ENCODE data around the gene KLC1. TPM values are rescaled to one million over a fixed set of nuclear protein-coding genes. Genes with fewer than 3 reads are reported as not detected.

Gene KLC1
- total RNA-seq, 1 donor from 2014 or later = 266 TPM

DNA sequence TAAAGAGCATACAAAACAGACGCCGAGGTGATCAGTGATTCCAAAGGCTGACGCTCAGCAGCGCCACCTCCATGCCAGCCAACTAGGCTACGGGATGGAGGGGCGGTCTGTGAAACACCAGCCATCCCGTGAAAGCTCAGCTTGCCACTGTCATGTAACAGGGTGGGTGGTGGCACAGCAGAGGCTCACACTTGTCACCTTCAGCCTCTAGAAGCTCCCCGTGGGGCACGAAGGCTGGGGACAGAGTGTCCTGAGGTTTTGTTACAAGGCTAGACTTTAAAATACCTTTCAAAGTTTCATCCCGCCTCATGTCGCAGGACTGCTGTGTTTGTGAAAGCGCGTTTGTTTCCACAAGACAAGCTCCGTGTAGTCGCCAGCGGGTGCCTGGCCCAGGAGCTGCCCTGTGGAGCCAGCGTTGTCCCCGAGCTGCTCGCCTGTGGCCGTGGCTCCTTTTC lies 65.6 kb downstream of the KLC1 start:
- Histone ChIP-seq H3K27me3 (ENCODE audit: control insufficient read depth, insufficient read depth, low read length) (no peaks in the 10 kb centered on the region), H3K36me3 (ENCODE audit: control insufficient read depth, insufficient read depth, low read length) (peaks cover 4% of the 10 kb centered on the region), H3K4me3 (ENCODE audit: low read depth, low read length) (no peak overlapping the region)
- TF ChIP-seq CTCF (IDR thresholded peaks at IDR 0.05; ENCODE audit: insufficient read depth, low read length, poor library complexity, severe bottlenecking) = no peak
- no peak for DNase-seq (ENCODE audit: low read depth)

- Histone ChIP-seq H3K27me3 (ENCODE audit: control insufficient read depth, insufficient read depth, low read length) (no peaks in the 10 kb centered on the region), H3K4me3 (ENCODE audit: low read depth, low read length) (no peak overlapping the region), H3K36me3 (ENCODE audit: control insufficient read depth, insufficient read depth, low read length) (peaks cover 4% of the 10 kb centered on the region)
- DNase-seq (ENCODE audit: low read depth) = no peak
- no peak for TF ChIP-seq CTCF (IDR thresholded peaks at IDR 0.05; ENCODE audit: insufficient read depth, low read length, poor library complexity, severe bottlenecking)
These were observed 66.5 kb downstream of the KLC1 start for GRCh38 chr14:103695296-103696069.

DNA sequence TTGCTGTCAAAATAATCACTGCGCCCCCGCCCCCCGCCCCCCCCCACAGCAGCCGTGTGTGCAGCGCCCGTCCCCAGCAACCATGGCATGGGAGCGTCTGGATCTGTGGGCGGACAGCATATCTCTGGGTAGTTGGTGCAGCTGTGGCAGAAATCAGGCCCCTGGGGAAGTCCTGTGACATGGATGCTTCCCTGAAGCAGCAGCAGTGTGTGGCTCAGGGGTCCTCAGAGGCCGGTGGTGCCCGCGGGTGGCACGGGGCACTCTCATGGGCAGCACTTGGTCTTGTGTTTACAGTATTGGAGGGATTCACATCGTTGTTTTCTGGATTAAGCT lies 67.0 kb downstream of the KLC1 start:
- DNase-seq (ENCODE audit: low read depth) = no peak
- TF ChIP-seq CTCF (IDR thresholded peaks at IDR 0.05; ENCODE audit: insufficient read depth, low read length, poor library complexity, severe bottlenecking) = no peak
- Histone ChIP-seq H3K36me3 (ENCODE audit: control insufficient read depth, insufficient read depth, low read length) (peaks cover 6% of the 10 kb centered on the region), H3K4me3 (ENCODE audit: low read depth, low read length) (no peak overlapping the region), H3K27me3 (ENCODE audit: control insufficient read depth, insufficient read depth, low read length) (no peaks in the 10 kb centered on the region)

- H3K27me3 ChIP-seq (ENCODE audit: control insufficient read depth, insufficient read depth, low read length) = no peaks in the 10 kb centered on the region
- peaks cover 6% of the 10 kb centered on the region for H3K36me3 ChIP-seq (ENCODE audit: control insufficient read depth, insufficient read depth, low read length)
- DNase-seq (ENCODE audit: low read depth) = no peak
- TF ChIP-seq CTCF (IDR thresholded peaks at IDR 0.05; ENCODE audit: insufficient read depth, low read length, poor library complexity, severe bottlenecking) = no peak
- H3K4me3 ChIP-seq (ENCODE audit: low read depth, low read length) = no peak overlapping the region
These were observed 67.6 kb downstream of the KLC1 start for GRCh38 chr14:103696466-103697071.

- Histone ChIP-seq H3K27me3 (ENCODE audit: control insufficient read depth, insufficient read depth, low read length) (no peaks in the 10 kb centered on the region), H3K4me3 (ENCODE audit: low read depth, low read length) (no peak overlapping the region), H3K36me3 (ENCODE audit: control insufficient read depth, insufficient read depth, low read length) (peaks cover 4% of the 10 kb centered on the region)
- no peak for TF ChIP-seq CTCF (IDR thresholded peaks at IDR 0.05; ENCODE audit: insufficient read depth, low read length, poor library complexity, severe bottlenecking)
- DNase-seq (ENCODE audit: low read depth) = no peak
These were observed 68.2 kb downstream of the KLC1 start for GRCh38 chr14:103697206-103697602.

Measured in kidney epithelial cell (primary cell).